ENCODE measurements around the gene OR11G2.
"Not testable (repeated sequence)": the region's sequence is repeated elsewhere in the genome, so short reads cannot be mapped to it uniquely, and the experiment has no call there.

OR11G2 gene

GRCh38 chr14:20228681-20229080, 38.0 kb downstream of the OR11G2 start, which contains the start of gene OR11H7:
TSS of gene OR11H7 (plus strand) at chr14:20228981.
- no peak for DNase-seq

- not testable (repeated sequence) for DNase-seq
Observed at GRCh38 chr14:20235415-20235814, 44.7 kb downstream of the OR11G2 start.

DNA sequence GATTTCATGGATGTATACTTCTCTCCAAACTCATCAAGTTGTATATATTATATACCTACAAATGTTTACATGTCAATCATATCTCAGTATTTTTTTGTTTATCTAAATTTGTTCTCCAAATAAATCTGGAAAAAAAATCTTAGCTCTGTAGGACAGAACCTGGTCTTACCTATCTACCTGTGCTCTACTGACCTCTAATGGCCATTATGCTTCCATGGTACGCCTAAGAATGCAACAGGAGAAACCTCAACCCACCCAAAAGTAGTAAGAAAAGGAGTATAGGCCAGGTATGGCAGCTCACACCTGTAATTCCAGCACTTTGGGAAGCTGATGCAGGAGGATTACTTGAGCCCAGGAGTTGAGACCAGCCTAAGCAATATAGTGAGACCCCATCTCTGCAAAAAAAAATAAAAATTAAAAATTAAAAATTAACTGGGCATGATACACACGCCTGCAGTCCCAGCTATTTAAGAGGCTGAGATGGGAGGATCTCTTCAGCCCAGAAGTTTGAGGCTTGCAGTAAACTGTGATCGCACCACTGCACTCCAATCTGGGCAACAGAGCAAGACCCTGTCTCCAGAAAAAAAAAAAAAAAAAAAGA, 57.0 kb downstream of the OR11G2 start:
- DNase-seq: no peak

Measured in activated CD4-positive, alpha-beta T cell treated with anti-CD3 and anti-CD28 coated beads, Interleukin-2, amount 50 U/mL, for 48 hours (primary cell).